Esophagus squamous epithelium (tissue), 4 donors: ENCODE data around the gene SS18L1.

Experiments
- POLR2A ChIP-seq, 4 donors: fragments of 450-650 bp; IDR thresholded peaks; one replicate each; pipeline ENCODE4 v1.6.1; 2017; ENCODE audit warnings: antibody characterized with exemption in 4 of 4, mild to moderate bottlenecking in 4 of 4, moderate library complexity in 3 of 4
- TF ChIP-seq, protein P1 (sequence below), 6 experiments: fragments of 450-650 bp in 4 of 6; fragments of 200-600 bp in 2 of 6; sonication (generic) in 2 of 6; IDR thresholded peaks; one replicate each; pipeline ENCODE4 v1.5.1; 2016 to 2019; ENCODE audit warnings: antibody characterized with exemption in 6 of 6, mild to moderate bottlenecking in 4 of 6, moderate library complexity in 4 of 6

DNA sequence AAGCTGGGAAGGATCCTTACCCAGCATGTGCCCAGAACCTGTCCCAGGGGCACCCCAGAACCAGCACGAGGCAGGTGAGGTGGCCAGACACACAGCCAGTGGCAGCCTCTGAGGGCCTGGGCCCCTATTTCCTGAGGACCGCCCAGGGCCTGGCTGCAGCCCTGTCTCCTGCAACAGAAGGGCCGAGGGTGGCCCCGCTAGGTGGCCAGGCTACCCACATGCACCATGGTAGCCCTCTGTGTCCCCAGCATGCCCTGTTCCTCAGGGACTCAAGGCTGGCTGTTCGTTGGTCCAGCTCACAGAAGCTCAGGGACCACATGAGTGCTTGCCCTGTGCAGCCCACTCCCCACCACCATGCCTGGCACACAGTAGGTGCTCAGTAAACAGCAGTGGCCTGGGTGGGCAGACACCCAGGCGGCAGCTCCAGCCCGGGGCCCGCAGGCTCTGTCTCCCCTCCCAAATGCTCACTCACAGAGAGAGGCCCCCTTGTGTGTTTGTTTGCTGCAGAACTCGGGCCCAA, 68.3 kb downstream of the SS18L1 start:
- TF ChIP-seq, protein P1, sequence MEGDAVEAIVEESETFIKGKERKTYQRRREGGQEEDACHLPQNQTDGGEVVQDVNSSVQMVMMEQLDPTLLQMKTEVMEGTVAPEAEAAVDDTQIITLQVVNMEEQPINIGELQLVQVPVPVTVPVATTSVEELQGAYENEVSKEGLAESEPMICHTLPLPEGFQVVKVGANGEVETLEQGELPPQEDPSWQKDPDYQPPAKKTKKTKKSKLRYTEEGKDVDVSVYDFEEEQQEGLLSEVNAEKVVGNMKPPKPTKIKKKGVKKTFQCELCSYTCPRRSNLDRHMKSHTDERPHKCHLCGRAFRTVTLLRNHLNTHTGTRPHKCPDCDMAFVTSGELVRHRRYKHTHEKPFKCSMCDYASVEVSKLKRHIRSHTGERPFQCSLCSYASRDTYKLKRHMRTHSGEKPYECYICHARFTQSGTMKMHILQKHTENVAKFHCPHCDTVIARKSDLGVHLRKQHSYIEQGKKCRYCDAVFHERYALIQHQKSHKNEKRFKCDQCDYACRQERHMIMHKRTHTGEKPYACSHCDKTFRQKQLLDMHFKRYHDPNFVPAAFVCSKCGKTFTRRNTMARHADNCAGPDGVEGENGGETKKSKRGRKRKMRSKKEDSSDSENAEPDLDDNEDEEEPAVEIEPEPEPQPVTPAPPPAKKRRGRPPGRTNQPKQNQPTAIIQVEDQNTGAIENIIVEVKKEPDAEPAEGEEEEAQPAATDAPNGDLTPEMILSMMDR (IDR thresholded peaks at IDR 0.05), result no peak
- no peak for TF ChIP-seq POLR2A (IDR thresholded peaks at IDR 0.05)
